Endothelial cell of umbilical vein (primary cell): ENCODE measurements around the gene CYFIP1. TPM values are rescaled to one million over a fixed set of nuclear protein-coding genes. Genes with fewer than 3 reads are reported as not detected.

Experiments used
- BruUV-seq: library from RNA; stranded (reverse); fragments of 400-500 nt; replicated peaks from 2 replicates; lab custom pipeline; 2021; lab: Mats Ljungman, UMichigan
- CTCF ChIA-PET: fragments of 300-600, 350-600 bp; sonication (Branson Sonifier 250); formaldehyde crosslinking; loops from one replicate; lab custom pipeline; 2021; ENCODE audit warnings: antibody characterized with exemption, inconsistent platforms; lab: Charles Lee
- POLR2A ChIA-PET: fragments of 300-600, 350-600 bp; sonication (Branson Sonifier 250); formaldehyde crosslinking; loops from one replicate; lab custom pipeline; 2021; ENCODE audit warnings: antibody characterized with exemption, inconsistent platforms; lab: Charles Lee
- DNase-seq: peaks from one replicate; pipeline ENCODE4 v3.0.0-alpha.2; 2011; ENCODE audit warnings: low read depth, low spot score
- FAIRE-seq: peaks from 2 replicates; lab custom pipeline; 2011; peaks lifted over from hg19 to GRCh38; lab: Jason Lieb, UNC
- H2AFZ ChIP-seq: 2 replicates; pipeline ENCODE4 v1.6.0; 2012; ENCODE audit warnings: low read depth, low read length, control low read depth, inconsistent platforms
- H3K27ac ChIP-seq: 2 replicates; pipeline ENCODE4 v1.5.1; 2011; ENCODE audit warnings: low read depth, mild to moderate bottlenecking, control low read depth, low read length, moderate library complexity; ENCODE audit not compliant: insufficient read depth
- H3K27me3 ChIP-seq, 2 experiments: 2 replicates each; pipeline versions ENCODE4 v1.6.0 to v1.6.1; 2011; ENCODE audit warnings: low read length in 2 of 2, mixed read lengths in 1 of 2; ENCODE audit not compliant: control insufficient read depth in 2 of 2, insufficient read depth in 2 of 2
- H3K36me3 ChIP-seq, 2 experiments: 2 replicates in 1 of 2; 3 replicates in 1 of 2; pipeline ENCODE4 v1.5.1; 2011; ENCODE audit warnings: low read length in 2 of 2, mild to moderate bottlenecking in 1 of 2, moderate library complexity in 1 of 2; ENCODE audit not compliant: control insufficient read depth in 2 of 2, insufficient read depth in 2 of 2; ENCODE audit errors: extremely low read depth in 1 of 2
- H3K4me1 ChIP-seq: 3 replicates; pipeline ENCODE4 v1.5.1; 2011; ENCODE audit warnings: mild to moderate bottlenecking, low read length; ENCODE audit not compliant: control insufficient read depth, insufficient read depth; ENCODE audit errors: extremely low read depth
- H3K4me2 ChIP-seq: 2 replicates; pipeline ENCODE4 v1.6.1; 2011; ENCODE audit warnings: low read length, control low read depth, mixed read lengths; ENCODE audit not compliant: insufficient read depth
- H3K4me3 ChIP-seq, 3 experiments: fragments of 200-600 bp in 1 of 3; sonication (generic), shearing (Covaris generic) in 1 of 3; replicated peaks in 1 of 3; 2 replicates each; pipeline ENCODE4 v1.5.1; 2011 to 2016; ENCODE audit warnings: control low read depth in 3 of 3, low read length in 3 of 3, mild to moderate bottlenecking in 2 of 3, inconsistent platforms in 1 of 3, low read depth in 1 of 3, moderate library complexity in 1 of 3; ENCODE audit not compliant: insufficient read depth in 1 of 3
- H3K79me2 ChIP-seq: 2 replicates; pipeline ENCODE4 v1.6.0; 2012; ENCODE audit warnings: low read length, inconsistent platforms; ENCODE audit not compliant: control insufficient read depth, insufficient read depth
- H3K9ac ChIP-seq: replicated peaks from 2 replicates; pipeline ENCODE3; 2011; ENCODE audit warnings: low read length, control low read depth; ENCODE audit not compliant: insufficient read depth; ENCODE audit errors: extremely low read depth
- H3K9me1 ChIP-seq: replicated peaks from 3 replicates; pipeline ENCODE4 v1.6.0; 2011; ENCODE audit warnings: mild to moderate bottlenecking, low read length; ENCODE audit not compliant: control insufficient read depth, insufficient read depth; ENCODE audit errors: extremely low read depth
- H3K9me3 ChIP-seq: replicated peaks from 2 replicates; pipeline ENCODE4 v1.5.1; 2012; ENCODE audit warnings: low read length, inconsistent platforms; ENCODE audit not compliant: control insufficient read depth, insufficient read depth
- H4K20me1 ChIP-seq: replicated peaks from 2 replicates; pipeline ENCODE3; 2011; ENCODE audit warnings: mild to moderate bottlenecking, low read length; ENCODE audit not compliant: control insufficient read depth, insufficient read depth; ENCODE audit errors: extremely low read depth
- CTCF ChIP-seq, 2 donors: IDR thresholded peaks; 1 replicate in 1 of 2; 2 replicates in 1 of 2; pipeline ENCODE4 v1.5.1; 2011; ENCODE audit warnings: low read length in 2 of 2, mild to moderate bottlenecking in 2 of 2, moderate library complexity in 2 of 2, control low read depth in 1 of 2, inconsistent platforms in 1 of 2, low read depth in 1 of 2; ENCODE audit not compliant: insufficient read depth in 1 of 2; ENCODE audit errors: extremely low read depth in 1 of 2
- EZH2 ChIP-seq: IDR thresholded peaks from 2 replicates; pipeline ENCODE4 v1.6.1; 2012; ENCODE audit warnings: borderline replicate concordance, low read depth, mild to moderate bottlenecking, moderate library complexity, low read length, inconsistent platforms; ENCODE audit not compliant: severe bottlenecking
- FOS ChIP-seq: IDR thresholded peaks from 2 replicates; pipeline ENCODE4 v1.6.1; 2011; ENCODE audit warnings: mild to moderate bottlenecking, low read length, moderate library complexity, borderline replicate concordance; ENCODE audit not compliant: insufficient read depth
- GATA2 ChIP-seq: IDR thresholded peaks from 2 replicates; pipeline ENCODE4 v1.7.0; 2011; ENCODE audit warnings: low read depth, mild to moderate bottlenecking, moderate library complexity, mixed read lengths, low read length; ENCODE audit not compliant: insufficient read length, insufficient read depth
- JUN ChIP-seq: IDR thresholded peaks from 2 replicates; pipeline ENCODE4 v1.6.1; 2011; ENCODE audit warnings: borderline replicate concordance, low read depth; ENCODE audit not compliant: insufficient read length, insufficient read depth
- MYC ChIP-seq: IDR thresholded peaks from one replicate; pipeline ENCODE4 v1.6.1; 2011; ENCODE audit warnings: mild to moderate bottlenecking, low read depth, low read length
- POLR2A ChIP-seq: IDR thresholded peaks from 2 replicates; pipeline ENCODE4 v1.6.1; 2012; ENCODE audit warnings: low read depth, mild to moderate bottlenecking, control low read depth, low read length
- POLR2AphosphoS5 ChIP-seq: IDR thresholded peaks from 2 replicates; pipeline ENCODE4 v1.6.1; 2012; ENCODE audit warnings: low read depth, mild to moderate bottlenecking, control low read depth, low read length, moderate library complexity; ENCODE audit not compliant: insufficient read depth
- dilution Hi-C: fragments of 300-500 bp; cut with MboI; formaldehyde crosslinking; loops from one replicate; pipeline ENCODE4 v1.15.0; 2019; ENCODE audit warnings: low sequenced_read_pairs; ENCODE audit not compliant: extremely low pct_ligation_motif_present
- intact Hi-C: fragments of 100-400 bp; cut with micrococcal nuclease; formaldehyde crosslinking; loops from one replicate; pipeline ENCODE4 v1.10.0; 2022
- polyA plus RNA-seq, 4 experiments: library from polyadenylated mRNA; depleted of rRNA in 3 of 4; stranded (reverse) in 3 of 4; unstranded in 1 of 4; fragments of >200 nt; gene quantifications; 2 replicates each; pipeline versions ENCODE4 v1.2.1 to v1.2.3, GENCODE V29; 2011 to 2012; ENCODE audit warnings: missing spikeins in 1 of 4
- total RNA-seq: library from RNA; stranded (reverse); gene quantifications from 2 replicates; pipeline ENCODE4 v1.2.3, GENCODE V29; 2021
- TF ChIP-seq, protein P1 (sequence below): IDR thresholded peaks from 2 replicates; pipeline ENCODE4 v1.6.1; 2011; ENCODE audit not compliant: insufficient read depth, insufficient read length

CYFIP1 gene
- total and polyA plus RNA-seq, 2 donors (not counting 3 experiments of a cell fraction or from before 2014, with no cell fraction given), result 81.4 to 158 TPM

DNA sequence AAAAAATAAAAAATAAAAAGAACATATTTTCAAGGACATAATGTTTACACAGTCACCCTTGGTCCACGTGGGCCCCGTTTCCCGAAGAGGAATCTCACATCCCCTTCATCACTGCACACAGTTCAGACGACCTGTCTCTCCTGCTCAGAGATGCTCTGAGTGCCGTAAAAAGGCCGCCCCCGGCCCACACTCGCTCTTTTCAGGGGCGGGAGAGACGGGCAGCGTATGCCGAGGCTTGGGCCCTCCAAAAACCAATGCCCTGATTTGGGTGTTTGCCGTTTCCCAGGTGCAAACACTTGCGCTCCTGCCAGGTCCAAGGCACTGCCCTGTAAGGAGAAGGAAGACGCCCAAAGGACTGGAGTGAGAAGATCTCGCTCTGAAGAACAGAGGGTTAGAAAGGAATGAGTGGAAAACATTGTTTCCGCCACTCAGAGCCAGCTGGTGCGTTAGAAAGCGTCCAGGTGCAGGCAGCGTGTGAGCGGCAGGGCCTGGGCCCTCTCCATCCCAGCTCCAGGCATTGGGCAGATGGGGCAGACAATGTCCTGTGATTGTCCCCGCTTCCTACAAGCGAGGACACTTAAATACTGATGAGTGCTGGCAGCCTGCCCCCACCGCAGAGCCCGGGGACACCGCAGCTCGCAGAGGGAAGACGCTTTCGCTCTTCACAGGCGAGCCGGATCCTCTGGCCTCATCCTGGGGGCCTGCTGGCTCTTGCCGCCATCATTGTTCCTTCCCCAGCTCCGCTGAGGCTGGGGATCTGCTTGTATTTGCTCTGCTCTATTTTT is 88.5 kb downstream of the CYFIP1 start:
- Histone ChIP-seq H3K9me1 (no peaks in the 10 kb centered on the region), H3K79me2 (no peaks in the 10 kb centered on the region), H4K20me1 (no peaks in the 10 kb centered on the region), H3K4me3 (no peak overlapping the region), H3K27me3 (no peaks in the 10 kb centered on the region), H3K9ac (no peak overlapping the region), H3K9me3 (no peaks in the 10 kb centered on the region), H2AFZ (no peak overlapping the region), H3K4me1 (peaks cover 4% of the 10 kb centered on the region), H3K4me2 (no peak overlapping the region), H3K27ac (no peak overlapping the region), H3K36me3 (peaks cover 8% of the 10 kb centered on the region in 2 experiments)
- no peak for DNase-seq
- ChIA-PET POLR2A (no interaction called here), CTCF (no interaction called here)
- no peak for TF ChIP-seq GATA2
- TF ChIP-seq CTCF (IDR thresholded peaks at IDR 0.05; ENCODE audit: extremely low read depth in 1 of 2, insufficient read depth in 1 of 2, low read depth in 1 of 2, low read length in 2 of 2), result no peak
- no peak for TF ChIP-seq POLR2AphosphoS5
- TF ChIP-seq EZH2, result no peak
- TF ChIP-seq, protein P1, sequence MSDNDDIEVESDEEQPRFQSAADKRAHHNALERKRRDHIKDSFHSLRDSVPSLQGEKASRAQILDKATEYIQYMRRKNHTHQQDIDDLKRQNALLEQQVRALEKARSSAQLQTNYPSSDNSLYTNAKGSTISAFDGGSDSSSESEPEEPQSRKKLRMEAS, result no peak
- no peak for TF ChIP-seq FOS
- no peak for TF ChIP-seq POLR2A
- TF ChIP-seq MYC, result no peak
- no peak for TF ChIP-seq JUN
- dilution Hi-C loops (no loop called here), intact Hi-C loops (no loop called here)
- no TSS peak for BruUV-seq
- FAIRE-seq, result no peak
